ENCODE measurements around the gene CRADD. TPM values are rescaled to one million over a fixed set of nuclear protein-coding genes. Genes with fewer than 3 reads are reported as not detected.
"Not testable (repeated sequence)": the region's sequence is repeated elsewhere in the genome, so short reads cannot be mapped to it uniquely, and the experiment has no call there.

The CRADD gene
- polyA plus RNA-seq, 3 donors: 12.2 to 12.4 (median 12.3) TPM

- DNase-seq: no peak
These were observed 76.8 kb downstream of the CRADD start for GRCh38 chr12:93753838-93754429.

- not testable (repeated sequence) for DNase-seq
These were observed 77.7 kb downstream of the CRADD start for GRCh38 chr12:93754859-93755258.

- no peak for DNase-seq
These were observed 79.1 kb downstream of the CRADD start for GRCh38 chr12:93756288-93756687.

- no peak for DNase-seq
These were observed 80.9 kb downstream of the CRADD start for GRCh38 chr12:93757792-93758694.

- no peak for DNase-seq
These were observed 81.7 kb downstream of the CRADD start for GRCh38 chr12:93758801-93759373.

GRCh38 chr12:93759512-93760081 lies 82.4 kb downstream of the CRADD start:
- DNase-seq: no peak

- DNase-seq: no peak
These were observed 83.2 kb downstream of the CRADD start for GRCh38 chr12:93760275-93760875.

- DNase-seq: no peak
These were observed 85.0 kb downstream of the CRADD start for GRCh38 chr12:93762059-93762719.

- no peak for DNase-seq
These were observed 85.9 kb downstream of the CRADD start for GRCh38 chr12:93762912-93763553.

- no peak for DNase-seq
These were observed 86.6 kb downstream of the CRADD start for GRCh38 chr12:93763746-93764147.

GRCh38 chr12:93766371-93766770 lies 89.2 kb downstream of the CRADD start:
- DNase-seq: no peak

- DNase-seq: no peak
These were observed 89.8 kb downstream of the CRADD start for GRCh38 chr12:93766796-93767523.

- DNase-seq: no peak
These were observed 90.3 kb downstream of the CRADD start for GRCh38 chr12:93767524-93767863.

GRCh38 chr12:93772003-93772700 lies 95.0 kb downstream of the CRADD start:
- no peak for DNase-seq

- no peak for DNase-seq
These were observed 96.1 kb downstream of the CRADD start for GRCh38 chr12:93773122-93773871.

- no peak for DNase-seq
These were observed 99.4 kb downstream of the CRADD start for GRCh38 chr12:93776581-93777018.

- peak; percentile 34 for DNase-seq
These were observed 100.1 kb downstream of the CRADD start for GRCh38 chr12:93777254-93777653.

- DNase-seq: peak; percentile 68
These were observed 101.1 kb downstream of the CRADD start for GRCh38 chr12:93778306-93778705.

- no peak for DNase-seq
These were observed 101.6 kb downstream of the CRADD start for GRCh38 chr12:93778766-93779165.
